Erythroblast (primary cell): Measurements from ENCODE around the gene GTF2A1L.

ENCODE experiments used
- DNase-seq, 2 experiments: peaks; one replicate each; lab custom pipeline; 2025; lab: John Stamatoyannopoulos, UW
- GATA1 ChIP-seq: IDR thresholded peaks from 2 replicates; pipeline ENCODE4 v1.6.1; 2011; ENCODE audit warnings: low read depth, mild to moderate bottlenecking, control low read depth, low read length, moderate library complexity
- POLR2A ChIP-seq: IDR thresholded peaks from 2 replicates; pipeline ENCODE4 v1.6.1; 2011; ENCODE audit warnings: mild to moderate bottlenecking, low read length

The GTF2A1L gene

DNA sequence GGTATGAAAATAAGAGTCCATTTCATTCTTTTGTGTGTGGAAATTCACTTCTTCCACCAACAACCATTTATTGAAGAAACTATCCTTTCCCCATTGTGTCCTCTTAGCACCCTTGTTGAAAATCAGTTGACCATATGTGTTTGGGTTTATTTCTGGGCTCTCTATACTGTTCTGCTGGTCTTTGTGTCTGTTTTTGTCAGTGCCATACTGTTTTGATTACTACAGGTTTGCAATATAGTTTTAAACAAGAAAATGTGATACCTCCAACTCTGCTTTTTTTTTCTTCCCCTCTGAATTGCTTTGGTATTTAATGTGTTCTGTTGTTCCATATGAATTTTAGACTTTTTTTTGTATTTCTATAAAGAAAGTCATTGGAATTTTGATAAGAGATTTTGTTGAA is 8.4 kb downstream of the GTF2A1L start:
- DNase-seq = no peak
- TF ChIP-seq GATA1 = no peak
- no peak for TF ChIP-seq POLR2A

DNA sequence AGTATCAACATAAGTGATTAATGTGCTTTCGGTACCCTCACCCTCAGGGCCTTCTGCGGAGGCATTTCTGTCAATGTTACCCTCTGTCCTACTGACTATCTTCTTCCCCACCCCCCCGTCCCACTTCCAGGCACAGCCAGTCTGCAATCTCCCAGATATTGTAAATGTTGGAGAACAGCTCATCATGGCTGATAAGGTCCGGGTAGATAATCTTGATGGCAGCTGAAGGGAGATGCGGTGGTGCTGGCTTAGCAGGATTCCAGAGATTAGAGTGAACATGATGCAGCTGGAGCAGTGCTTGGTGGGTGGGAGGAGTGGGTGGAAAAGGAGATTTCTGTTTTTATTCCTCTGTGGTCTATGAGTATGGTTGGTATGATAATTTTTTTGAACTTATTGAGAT is 15.5 kb downstream of the GTF2A1L start:
- DNase-seq = peak in 1 of 2 experiments; percentile 39
- TF ChIP-seq POLR2A (no peak), GATA1 (no peak)

DNA sequence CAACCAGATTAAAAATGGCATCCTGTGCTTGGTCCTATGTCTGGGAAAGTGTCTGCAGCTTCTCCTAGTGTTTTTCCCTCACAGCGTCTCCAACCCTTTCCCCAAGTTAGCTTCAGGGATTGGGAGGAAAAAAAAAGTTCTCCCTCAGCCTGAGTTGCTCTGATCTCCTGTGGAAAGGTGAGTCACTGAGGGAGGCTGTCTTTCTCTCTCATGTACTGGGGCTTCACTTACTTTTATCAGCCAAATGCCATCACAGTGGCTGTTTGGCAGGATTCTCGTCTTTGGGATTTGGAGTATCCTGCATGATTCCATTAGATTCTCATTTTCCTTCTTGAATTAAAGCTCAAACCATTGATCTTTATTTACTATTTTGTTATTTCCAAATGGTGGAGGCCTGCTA is 18.1 kb downstream of the GTF2A1L start:
- no peak for DNase-seq
- no peak for TF ChIP-seq GATA1
- TF ChIP-seq POLR2A = no peak

DNA sequence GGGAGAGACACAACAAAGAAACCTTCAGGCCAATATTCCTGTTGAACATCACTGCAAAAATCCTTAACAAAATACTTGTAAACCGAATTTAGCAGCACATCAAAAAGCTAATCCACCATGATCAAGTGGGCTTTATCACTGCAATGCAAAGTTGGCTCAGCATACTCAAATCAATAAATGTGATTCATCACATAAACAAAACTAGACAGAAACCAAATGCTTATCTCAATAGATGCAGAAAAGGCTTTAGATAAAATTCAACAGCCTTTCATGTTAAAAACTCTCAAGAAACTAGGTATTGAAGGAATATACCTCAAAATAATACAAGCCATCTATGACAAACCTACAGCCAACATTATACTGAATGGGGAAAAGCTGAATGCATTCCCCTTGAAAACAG is 20.6 kb downstream of the GTF2A1L start:
- no peak for DNase-seq
- TF ChIP-seq POLR2A (no peak), GATA1 (no peak)

DNA sequence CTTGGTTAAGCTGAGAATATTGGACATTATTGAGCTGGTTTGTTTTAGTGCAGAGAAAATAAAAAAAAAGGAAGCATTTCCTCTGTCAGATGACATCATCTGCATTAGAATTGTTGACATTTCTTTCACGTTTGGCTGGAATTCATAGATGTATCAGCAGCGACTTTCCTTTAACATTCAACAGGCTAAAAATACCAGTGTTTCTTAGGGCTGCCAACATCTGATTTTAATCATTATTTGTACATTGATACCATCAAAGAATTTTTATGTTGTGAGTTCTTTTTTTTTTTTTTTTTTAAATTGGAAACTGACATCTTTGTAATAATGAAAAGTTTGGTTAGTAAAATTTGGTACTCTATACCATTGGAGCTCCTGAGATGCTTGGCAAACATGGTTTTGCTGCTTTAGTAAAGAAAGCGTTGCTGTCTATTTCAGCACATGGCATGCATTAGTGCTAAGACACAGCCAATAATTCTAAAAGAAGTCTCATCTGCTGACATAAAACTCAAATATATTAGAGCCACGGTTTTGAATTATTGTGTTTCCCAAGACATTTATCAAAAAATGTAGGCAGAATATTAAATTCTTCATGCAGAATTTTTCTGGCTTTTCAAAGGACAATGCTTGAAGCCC is 33.6 kb downstream of the GTF2A1L start:
- DNase-seq = no peak
- TF ChIP-seq POLR2A = no peak

DNA sequence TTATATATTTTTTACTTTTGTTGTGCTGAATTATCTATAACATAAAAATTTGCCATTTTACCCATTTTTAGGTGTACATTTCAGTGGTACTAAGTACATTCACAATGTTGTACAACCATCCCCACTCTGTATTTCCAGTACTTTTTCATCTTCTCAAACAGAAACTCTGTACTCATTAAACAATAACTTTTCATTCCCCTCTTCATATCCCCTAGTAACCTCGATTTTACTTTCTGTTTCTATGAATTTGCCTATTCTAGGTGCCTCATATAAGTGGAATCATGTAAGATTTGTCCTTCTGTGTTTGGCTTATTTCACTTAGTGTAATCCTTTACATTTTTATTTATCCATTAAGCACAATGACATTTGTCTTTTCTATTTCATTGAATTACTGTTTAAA is 51.3 kb downstream of the GTF2A1L start:
- DNase-seq = no peak
- TF ChIP-seq POLR2A (no peak), GATA1 (no peak)

DNA sequence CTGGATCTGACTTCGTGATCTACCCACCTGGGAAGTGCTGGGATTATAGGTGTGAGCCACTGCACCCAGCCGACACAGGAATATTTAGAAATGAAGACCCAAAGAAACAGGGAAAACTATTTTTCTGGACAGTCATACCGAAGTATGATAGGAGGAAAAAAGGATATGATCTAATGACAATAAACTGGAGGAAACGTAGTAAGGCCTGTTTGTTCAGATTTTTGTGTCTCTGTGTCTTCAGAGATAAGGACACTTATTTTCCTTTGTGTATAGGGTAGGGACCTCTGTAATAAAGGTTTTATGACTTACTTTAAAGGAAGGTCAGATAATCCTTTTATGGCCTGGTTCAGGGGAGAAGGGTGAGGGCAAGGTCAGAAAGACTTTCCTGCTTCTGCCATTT is 55.9 kb downstream of the GTF2A1L start:
- DNase-seq = no peak
- TF ChIP-seq POLR2A (no peak), GATA1 (no peak)

DNA sequence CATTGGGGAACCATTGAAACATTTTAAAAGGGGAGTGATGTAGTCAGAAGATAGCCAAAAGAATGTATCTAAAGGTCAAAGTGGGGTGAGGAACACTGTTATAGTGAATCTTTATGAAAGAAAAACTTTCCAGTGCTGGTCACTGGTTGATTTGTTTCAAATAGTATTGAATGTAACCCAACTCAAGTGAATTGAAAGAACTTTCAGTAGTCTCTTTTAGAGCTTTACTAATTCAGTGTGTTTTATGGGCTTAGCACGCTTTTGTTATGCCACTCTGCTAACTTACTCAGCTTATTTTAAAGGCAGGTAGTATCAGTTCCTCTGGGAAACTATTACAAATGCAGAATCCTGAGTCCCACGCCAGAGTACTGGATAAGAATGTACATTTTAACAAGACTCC is 57.3 kb downstream of the GTF2A1L start:
- DNase-seq = no peak
- TF ChIP-seq POLR2A (no peak), GATA1 (no peak)

DNA sequence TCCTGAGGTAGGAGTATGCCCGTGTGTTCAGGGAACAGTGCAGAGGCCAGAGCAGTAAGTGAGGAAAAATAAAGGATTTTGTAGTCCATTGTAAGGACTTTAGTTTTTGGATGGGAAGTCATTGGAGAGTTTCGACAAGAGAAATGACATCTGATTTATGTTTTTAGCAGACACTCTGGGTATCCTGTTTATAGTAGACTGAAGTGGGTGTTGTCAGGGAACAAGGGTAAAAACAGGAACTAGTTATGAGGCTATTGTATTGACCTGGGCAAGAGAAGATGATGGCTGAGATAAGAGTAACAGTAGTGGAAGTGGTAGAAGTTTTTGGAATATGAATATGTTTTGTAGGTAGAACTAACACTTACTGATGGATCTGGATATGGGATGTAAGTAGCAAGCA is 59.8 kb downstream of the GTF2A1L start:
- TF ChIP-seq GATA1 (no peak), POLR2A (no peak)
- DNase-seq = no peak

DNA sequence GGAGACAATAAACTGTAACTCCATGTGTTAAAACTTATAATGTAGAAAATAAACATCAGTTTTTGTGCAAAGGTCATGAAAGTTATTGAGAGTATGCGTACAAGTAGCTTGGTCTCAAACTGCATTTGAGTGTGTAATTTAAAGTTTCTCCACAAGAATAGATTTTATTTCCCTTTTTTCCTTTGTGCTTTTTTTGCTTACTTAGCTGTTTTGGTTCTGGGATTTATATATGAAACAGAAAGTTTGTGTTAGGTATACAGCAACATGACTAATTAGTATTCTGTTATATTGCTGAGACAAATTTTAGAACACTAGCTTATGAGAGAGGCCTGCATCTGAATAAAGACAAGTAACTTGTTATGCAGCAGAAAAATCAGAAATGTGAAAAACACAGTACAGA is 67.5 kb downstream of the GTF2A1L start:
- DNase-seq = no peak
- no peak for TF ChIP-seq GATA1
- TF ChIP-seq POLR2A = no peak

DNA sequence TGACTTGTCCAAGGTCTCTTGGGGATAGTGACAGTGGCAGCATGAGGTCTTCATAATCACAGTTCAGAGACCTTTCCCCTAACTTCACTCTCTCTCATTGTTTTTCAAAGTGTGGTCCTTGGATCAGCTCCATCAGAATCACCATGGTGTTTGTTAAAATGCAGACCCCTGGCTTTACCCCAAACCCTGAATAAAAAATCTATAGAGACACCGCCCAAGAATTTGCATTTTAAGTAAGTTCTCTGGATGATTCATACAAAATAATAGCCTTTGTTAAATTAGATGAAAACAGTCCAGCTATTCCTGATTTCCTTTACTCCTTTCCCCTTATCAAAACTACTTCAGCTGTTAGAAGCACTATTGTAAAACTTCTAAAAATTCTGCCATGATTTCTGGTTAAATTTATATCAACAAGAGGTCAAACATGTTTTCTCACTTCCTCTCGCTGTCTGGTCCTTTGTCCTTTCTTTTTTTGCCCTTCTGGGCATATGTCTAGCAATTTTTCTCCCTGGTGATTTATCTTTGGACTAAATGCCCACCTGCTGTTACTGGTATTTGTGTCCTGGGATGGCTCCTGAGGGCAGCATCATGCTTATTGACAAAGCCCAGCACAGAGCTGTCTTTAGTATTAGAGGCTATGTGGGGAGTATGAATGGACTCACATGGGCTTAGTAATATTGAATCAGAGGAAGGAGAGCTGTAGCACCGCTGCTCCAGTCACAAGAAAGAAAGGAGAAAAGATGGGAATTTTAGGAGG is 74.5 kb downstream of the GTF2A1L start:
- TF ChIP-seq GATA1 (no peak), POLR2A (no peak)
- no peak for DNase-seq

DNA sequence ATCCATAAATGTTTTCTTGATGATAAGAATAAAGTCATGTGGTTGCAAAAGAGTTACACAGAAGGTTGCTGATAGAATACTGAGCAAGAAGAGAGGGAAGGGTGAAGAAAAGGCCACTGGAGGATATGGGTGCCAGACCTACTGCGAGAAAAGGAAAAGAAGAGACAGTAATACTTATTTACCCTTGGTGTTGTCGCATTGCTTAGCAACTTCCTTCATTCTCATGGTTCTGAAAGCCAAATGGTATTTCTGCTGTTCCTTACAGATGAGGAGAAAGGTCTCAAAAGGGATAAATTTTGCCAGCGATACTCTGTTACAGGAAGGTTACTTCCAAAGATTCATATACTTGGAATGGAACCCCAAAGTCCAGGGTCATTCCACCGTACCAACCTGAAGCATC is 75.4 kb downstream of the GTF2A1L start:
- TF ChIP-seq GATA1 (no peak), POLR2A (no peak)
- DNase-seq = no peak

DNA sequence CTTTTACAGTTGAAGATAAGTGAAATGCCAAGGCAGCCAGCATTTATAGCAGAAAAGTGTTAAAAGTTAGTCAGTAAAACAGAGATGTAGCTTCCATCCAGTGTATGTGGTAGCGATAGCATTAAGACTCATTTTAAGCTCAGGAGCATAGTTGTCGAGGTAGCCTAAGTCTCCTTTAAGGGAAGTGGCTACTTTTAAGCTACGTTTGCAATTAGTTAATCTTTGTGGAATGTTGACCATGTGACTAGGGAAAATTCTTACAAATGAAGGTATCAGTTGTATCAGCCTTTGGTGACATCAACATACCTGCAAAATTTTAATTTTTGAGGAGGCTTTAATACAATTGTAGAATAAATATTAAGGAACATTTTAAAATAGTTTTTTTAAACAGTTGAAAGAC is 76.0 kb downstream of the GTF2A1L start:
- DNase-seq = no peak
- TF ChIP-seq GATA1 (no peak), POLR2A (no peak)

DNA sequence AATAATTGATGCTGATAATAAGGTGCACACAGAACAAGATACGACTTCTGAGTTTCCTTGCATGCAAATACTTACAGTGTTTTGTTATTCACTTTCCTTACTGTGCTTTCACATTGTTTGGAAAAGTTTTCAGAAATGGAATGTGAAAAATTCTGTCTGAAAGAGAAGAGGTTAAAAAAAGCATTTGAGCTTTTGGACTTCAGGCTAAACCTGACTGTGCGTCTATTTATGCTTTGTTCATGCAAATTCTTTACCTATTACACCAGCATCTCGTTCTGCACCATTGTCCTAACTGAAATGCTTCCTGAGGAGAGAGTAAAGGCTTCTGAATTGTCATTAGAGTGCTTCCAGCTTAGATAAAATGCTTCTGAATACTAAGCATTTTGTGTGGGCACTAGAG is 76.5 kb downstream of the GTF2A1L start:
- TF ChIP-seq GATA1 = no peak
- TF ChIP-seq POLR2A = no peak
- no peak for DNase-seq

DNA sequence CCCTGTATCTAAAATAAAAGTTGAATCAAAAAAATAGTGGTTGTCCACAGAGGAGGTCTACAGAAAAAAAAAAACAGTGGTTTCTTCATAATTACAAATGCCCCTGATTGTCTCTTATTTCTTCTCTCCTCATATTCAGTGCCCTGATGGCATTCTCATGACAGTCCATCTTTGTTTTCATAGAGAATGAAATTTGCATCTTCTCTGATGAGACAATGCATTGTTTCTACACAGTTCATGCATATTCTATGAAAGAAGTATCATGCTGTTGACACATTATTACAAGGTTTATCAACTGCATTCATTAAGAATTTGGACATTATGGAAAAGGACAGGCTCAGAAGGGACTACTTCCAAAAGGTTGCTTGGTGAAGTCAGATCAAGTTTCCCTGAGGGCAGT is 78.3 kb downstream of the GTF2A1L start:
- TF ChIP-seq POLR2A (no peak), GATA1 (no peak)
- no peak for DNase-seq
